ENCODE data around the gene MBP.

- TF ChIP-seq CTCF (IDR thresholded peaks at IDR 0.05; ENCODE audit: insufficient read depth, low read length) = no peak
- TF ChIP-seq REST (IDR thresholded peaks at IDR 0.05; ENCODE audit: insufficient replicate concordance, low read depth) = no peak
- no peak for TF ChIP-seq GABPA (IDR thresholded peaks at IDR 0.05; ENCODE audit: low read depth)
Measured at GRCh38 chr18:76989647-76990190, 142.9 kb downstream of the MBP start.

Data from HL-60 (cell line).